SK-N-SH (cell line): ENCODE measurements around the gene B4GALT6. TPM values are rescaled to one million over a fixed set of nuclear protein-coding genes. Genes with fewer than 3 reads are reported as not detected.

Experiments used
- CTCF ChIA-PET: fragments of 300-600, 350-600 bp; formaldehyde crosslinking; extraction: SDS; loops from one replicate; lab custom pipeline; 2021; lab: Yijun Ruan, JAX
- POLR2A ChIA-PET: fragments of 350-600 bp; sonication (Branson Sonifier 250); formaldehyde crosslinking; extraction: SDS; loops from one replicate; lab custom pipeline; 2020; ENCODE audit warnings: antibody characterized with exemption, inconsistent platforms; lab: Yijun Ruan, JAX
- DNase-seq: peaks from one replicate; pipeline ENCODE4 v3.0.0; 2012
- H2AFZ ChIP-seq: fragments of 200-600 bp; sonication (generic); 2 replicates; pipeline ENCODE4 v1.8.1; 2016; ENCODE audit warnings: antibody characterized with exemption, mild to moderate bottlenecking, low read depth
- H3F3A ChIP-seq: fragments of 200-600 bp; sonication (generic); replicated peaks from 2 replicates; pipeline ENCODE3; 2016; ENCODE audit warnings: antibody characterized with exemption, mild to moderate bottlenecking; ENCODE audit not compliant: insufficient read depth
- H3K27ac ChIP-seq, 2 experiments: fragments of 200-500 bp in 1 of 2; fragments of 200-600 bp in 1 of 2; sonication (Bioruptor generic) in 1 of 2; sonication (generic), shearing (Covaris generic) in 1 of 2; 2 replicates each; pipeline versions ENCODE4 v1.5.1 to v1.6.1; 2014 to 2016; ENCODE audit warnings: low read depth in 2 of 2, inconsistent platforms in 1 of 2, low read length in 1 of 2, mild to moderate bottlenecking in 1 of 2, mixed read lengths in 1 of 2
- H3K27me3 ChIP-seq: fragments of 200-600 bp; sonication (generic), shearing (Covaris generic); 2 replicates; pipeline ENCODE4 v1.6.1; 2016; ENCODE audit warnings: mixed run types; ENCODE audit not compliant: insufficient read depth
- H3K36me3 ChIP-seq, 2 experiments: fragments of 200-500 bp in 1 of 2; fragments of 200-600 bp in 1 of 2; sonication (Bioruptor generic) in 1 of 2; sonication (generic) in 1 of 2; replicated peaks in 1 of 2; 2 replicates each; pipeline versions ENCODE3 to v1.5.1; 2014 to 2016; ENCODE audit warnings: low read length in 1 of 2, mild to moderate bottlenecking in 1 of 2; ENCODE audit not compliant: insufficient read depth in 2 of 2, control insufficient read depth in 1 of 2
- H3K4me1 ChIP-seq, 2 experiments: fragments of 200-500 bp in 1 of 2; fragments of 200-600 bp in 1 of 2; sonication (Bioruptor generic) in 1 of 2; sonication (generic), shearing (Covaris generic) in 1 of 2; 2 replicates each; pipeline versions ENCODE4 v1.5.1 to v1.6.1; 2014 to 2016; ENCODE audit warnings: low read depth in 1 of 2, low read length in 1 of 2, mixed run types in 1 of 2; ENCODE audit not compliant: insufficient read depth in 2 of 2, control insufficient read depth in 1 of 2
- H3K4me2 ChIP-seq: fragments of 200-600 bp; sonication (generic), shearing (Covaris generic); 2 replicates; pipeline ENCODE4 v1.6.1; 2017; ENCODE audit warnings: mixed run types
- H3K4me3 ChIP-seq, 2 experiments: fragments of 200-500 bp in 1 of 2; fragments of 200-600 bp in 1 of 2; sonication (Bioruptor generic) in 1 of 2; sonication (generic), shearing (Covaris generic) in 1 of 2; 2 replicates each; pipeline versions ENCODE4 v1.5.1 to v1.8.1; 2014 to 2016; ENCODE audit warnings: low read depth in 2 of 2, inconsistent platforms in 1 of 2, low read length in 1 of 2, mild to moderate bottlenecking in 1 of 2, mixed read lengths in 1 of 2, moderate library complexity in 1 of 2
- H3K79me2 ChIP-seq: fragments of 200-600 bp; sonication (generic); 2 replicates; pipeline ENCODE4 v1.8.1; 2017; ENCODE audit warnings: mild to moderate bottlenecking; ENCODE audit not compliant: insufficient read depth
- H3K9ac ChIP-seq: fragments of 200-600 bp; sonication (generic); 2 replicates; pipeline ENCODE4 v1.6.1; 2017; ENCODE audit warnings: mixed run types
- H3K9me2 ChIP-seq: fragments of 200-600 bp; sonication (generic); 2 replicates; pipeline ENCODE4 v1.6.1; 2017; ENCODE audit warnings: mixed run types
- H3K9me3 ChIP-seq: fragments of 200-600 bp; sonication (generic); 2 replicates; pipeline ENCODE4 v1.6.1; 2017; ENCODE audit warnings: mixed run types, mild to moderate bottlenecking, moderate library complexity
- H4K20me1 ChIP-seq: fragments of 200-600 bp; sonication (generic); 2 replicates; pipeline ENCODE4 v1.6.1; 2017; ENCODE audit warnings: mild to moderate bottlenecking, mixed run types; ENCODE audit not compliant: insufficient read depth
- CHD2 ChIP-seq: fragments of 150-350 bp; IDR thresholded peaks from 2 replicates; pipeline ENCODE4 v1.6.1; 2018; ENCODE audit warnings: low read length; ENCODE audit not compliant: partially characterized antibody
- ELF1 ChIP-seq: IDR thresholded peaks from 2 replicates; pipeline ENCODE4 v1.4.0; 2012
- EZH2phosphoT487 ChIP-seq: fragments of 200-600 bp; sonication (generic); IDR thresholded peaks from 2 replicates; pipeline ENCODE4 v1.6.1; 2017; ENCODE audit warnings: low read depth, mixed run types, mild to moderate bottlenecking, antibody characterized with exemption, moderate library complexity, borderline replicate concordance
- FOSL2 ChIP-seq: IDR thresholded peaks from 2 replicates; pipeline ENCODE4 v1.4.0; 2012; ENCODE audit warnings: low read depth, mild to moderate bottlenecking, moderate library complexity, borderline replicate concordance
- FOXM1 ChIP-seq: IDR thresholded peaks from 2 replicates; pipeline ENCODE4 v1.4.0; 2012; ENCODE audit warnings: low read depth, mild to moderate bottlenecking
- GABPA ChIP-seq: IDR thresholded peaks from 2 replicates; pipeline ENCODE4 v1.4.0; 2012; ENCODE audit warnings: low read depth, mild to moderate bottlenecking
- GATA2 ChIP-seq: sonication (generic); formaldehyde crosslinking; IDR thresholded peaks from 2 replicates; pipeline ENCODE4 v1.5.0; 2020; ENCODE audit warnings: mild to moderate bottlenecking, missing genetic modification reagents
- MXI1 ChIP-seq: IDR thresholded peaks from 2 replicates; pipeline ENCODE4 v1.6.1; 2012; ENCODE audit warnings: mild to moderate bottlenecking, low read depth, low read length, improper control_type of control experiment
- NFIC ChIP-seq: IDR thresholded peaks from 2 replicates; pipeline ENCODE4 v1.4.0; 2012; ENCODE audit warnings: borderline replicate concordance
- RXRA ChIP-seq: IDR thresholded peaks from 2 replicates; pipeline ENCODE4 v1.4.0; 2012; ENCODE audit warnings: low read depth, mild to moderate bottlenecking, borderline replicate concordance
- SIN3A ChIP-seq: IDR thresholded peaks from 2 replicates; pipeline ENCODE4 v1.6.1; 2012; ENCODE audit warnings: low read depth, mild to moderate bottlenecking, low read length, moderate library complexity, borderline replicate concordance
- TEAD4 ChIP-seq: IDR thresholded peaks from 2 replicates; pipeline ENCODE4 v1.4.0; 2012; ENCODE audit warnings: mild to moderate bottlenecking, borderline replicate concordance; ENCODE audit not compliant: insufficient read depth
- WGBS: methylation state at CpG from one replicate; pipeline ENCODE4 v1.1.6; 2017; ENCODE audit warnings: low lambda C conversion rate; 5-methylcytosine and 5-hydroxymethylcytosine counted together
- polyA plus RNA-seq, 3 experiments: library from polyadenylated mRNA; depleted of rRNA; stranded (reverse); fragments of >200 nt; gene quantifications; 2 replicates each; pipeline ENCODE4 v1.2.3, GENCODE V29; 2012
- TF ChIP-seq, protein P1 (sequence below): IDR thresholded peaks from 2 replicates; pipeline ENCODE4 v1.6.1; 2012; ENCODE audit warnings: mild to moderate bottlenecking, low read depth, low read length, moderate library complexity
- TF ChIP-seq, protein P2 (sequence below): IDR thresholded peaks from 2 replicates; pipeline ENCODE4 v1.4.0; 2012; ENCODE audit warnings: low read depth
- TF ChIP-seq, protein P3 (sequence below): fragments of 200-600 bp; sonication (generic); IDR thresholded peaks from 2 replicates; pipeline ENCODE4 v1.6.1; 2017; ENCODE audit warnings: antibody characterized with exemption, mild to moderate bottlenecking, moderate library complexity
- TF ChIP-seq, protein P4 (sequence below): fragments of 150-350 bp; IDR thresholded peaks from 2 replicates; pipeline ENCODE4 v1.6.1; 2016; ENCODE audit warnings: mild to moderate bottlenecking, low read depth, low read length
- TF ChIP-seq, protein P5 (sequence below): fragments of 150-350 bp; IDR thresholded peaks from 2 replicates; pipeline ENCODE4 v1.6.1; 2017; ENCODE audit warnings: antibody characterized with exemption, low read length, low read depth, borderline replicate concordance

Gene B4GALT6
- polyA plus RNA-seq, 1 of the 3 experiments (the other 2 are of a cell fraction) = 3.1 TPM

DNA sequence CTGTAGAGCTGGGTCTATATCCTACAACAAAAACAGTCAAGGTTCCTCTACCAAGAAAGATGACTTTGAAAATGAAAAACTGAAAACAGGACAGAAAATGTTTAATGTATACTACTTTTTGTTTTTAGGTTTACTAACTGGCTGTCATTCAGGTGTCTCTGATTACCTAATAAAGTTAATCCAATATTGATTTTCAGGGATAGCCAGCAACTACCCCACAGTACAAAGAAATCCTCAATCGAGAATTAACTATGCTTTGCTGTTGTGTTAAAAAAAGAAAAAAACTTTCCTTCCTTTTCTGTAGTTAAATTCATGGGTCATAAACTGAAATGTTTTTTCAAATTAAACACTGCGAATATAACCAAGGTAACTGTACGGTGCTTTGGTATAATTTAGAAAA is 46.9 kb downstream of the B4GALT6 start:
- H3K27me3 ChIP-seq = no peaks in the 10 kb centered on the region
- H3K4me2 ChIP-seq = no peak overlapping the region
- no peaks in the 10 kb centered on the region for H3K79me2 ChIP-seq
- no peaks in the 10 kb centered on the region for H3K9me2 ChIP-seq
- DNase-seq = no peak
- no peak overlapping the region for H3K4me3 ChIP-seq
- ChIA-PET POLR2A (no interaction called here), CTCF (no interaction called here)
- H3K4me1 ChIP-seq = no peaks in the 10 kb centered on the region
- no peaks in the 10 kb centered on the region for H4K20me1 ChIP-seq
- TF ChIP-seq TEAD4 (no peak), EZH2phosphoT487 (no peak), MXI1 (no peak), FOXM1 (no peak), NFIC (no peak), SIN3A (no peak)
- H3K27ac ChIP-seq = no peak overlapping the region
- H3K36me3 ChIP-seq = no peaks in the 10 kb centered on the region
- H2AFZ ChIP-seq = no peak overlapping the region
- H3F3A ChIP-seq = no peaks in the 10 kb centered on the region
- no peak overlapping the region for H3K9ac ChIP-seq
- H3K9me3 ChIP-seq = no peaks in the 10 kb centered on the region; the same call in 1 of the 2 replicates
- 95% methylated on average over 3 of the region's 3 CpGs for WGBS

DNA sequence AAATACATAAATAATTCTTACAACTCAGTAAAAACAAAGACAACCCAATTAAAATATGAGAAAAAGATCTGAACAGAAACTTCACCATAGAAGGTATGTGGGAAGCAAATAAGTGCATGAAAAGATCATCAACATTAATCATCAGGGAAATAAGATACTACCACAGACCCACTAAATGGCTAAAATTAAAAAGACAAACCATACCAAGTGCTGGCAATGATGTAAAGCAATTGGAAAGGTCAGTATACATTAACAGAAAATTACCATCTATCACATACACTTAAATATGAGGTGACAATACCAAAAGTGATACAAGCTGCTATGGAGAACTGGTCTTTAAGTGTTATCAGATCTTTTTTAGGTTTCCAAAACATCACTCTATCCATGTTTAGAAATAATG is 48.0 kb downstream of the B4GALT6 start:
- no peaks in the 10 kb centered on the region for H3K4me1 ChIP-seq
- H3K4me2 ChIP-seq = no peak overlapping the region
- H3K79me2 ChIP-seq = no peaks in the 10 kb centered on the region
- POLR2A ChIA-PET = no interaction called here
- H2AFZ ChIP-seq = no peak overlapping the region
- H3K27me3 ChIP-seq = no peaks in the 10 kb centered on the region
- CTCF ChIA-PET = no interaction called here
- H3K9ac ChIP-seq = no peak overlapping the region
- no peaks in the 10 kb centered on the region for H4K20me1 ChIP-seq
- H3K9me2 ChIP-seq = no peaks in the 10 kb centered on the region
- no peak for TF ChIP-seq CHD2
- TF ChIP-seq TEAD4 = no peak
- TF ChIP-seq RXRA = no peak
- TF ChIP-seq, protein P1, sequence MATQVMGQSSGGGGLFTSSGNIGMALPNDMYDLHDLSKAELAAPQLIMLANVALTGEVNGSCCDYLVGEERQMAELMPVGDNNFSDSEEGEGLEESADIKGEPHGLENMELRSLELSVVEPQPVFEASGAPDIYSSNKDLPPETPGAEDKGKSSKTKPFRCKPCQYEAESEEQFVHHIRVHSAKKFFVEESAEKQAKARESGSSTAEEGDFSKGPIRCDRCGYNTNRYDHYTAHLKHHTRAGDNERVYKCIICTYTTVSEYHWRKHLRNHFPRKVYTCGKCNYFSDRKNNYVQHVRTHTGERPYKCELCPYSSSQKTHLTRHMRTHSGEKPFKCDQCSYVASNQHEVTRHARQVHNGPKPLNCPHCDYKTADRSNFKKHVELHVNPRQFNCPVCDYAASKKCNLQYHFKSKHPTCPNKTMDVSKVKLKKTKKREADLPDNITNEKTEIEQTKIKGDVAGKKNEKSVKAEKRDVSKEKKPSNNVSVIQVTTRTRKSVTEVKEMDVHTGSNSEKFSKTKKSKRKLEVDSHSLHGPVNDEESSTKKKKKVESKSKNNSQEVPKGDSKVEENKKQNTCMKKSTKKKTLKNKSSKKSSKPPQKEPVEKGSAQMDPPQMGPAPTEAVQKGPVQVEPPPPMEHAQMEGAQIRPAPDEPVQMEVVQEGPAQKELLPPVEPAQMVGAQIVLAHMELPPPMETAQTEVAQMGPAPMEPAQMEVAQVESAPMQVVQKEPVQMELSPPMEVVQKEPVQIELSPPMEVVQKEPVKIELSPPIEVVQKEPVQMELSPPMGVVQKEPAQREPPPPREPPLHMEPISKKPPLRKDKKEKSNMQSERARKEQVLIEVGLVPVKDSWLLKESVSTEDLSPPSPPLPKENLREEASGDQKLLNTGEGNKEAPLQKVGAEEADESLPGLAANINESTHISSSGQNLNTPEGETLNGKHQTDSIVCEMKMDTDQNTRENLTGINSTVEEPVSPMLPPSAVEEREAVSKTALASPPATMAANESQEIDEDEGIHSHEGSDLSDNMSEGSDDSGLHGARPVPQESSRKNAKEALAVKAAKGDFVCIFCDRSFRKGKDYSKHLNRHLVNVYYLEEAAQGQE = no peak
- TF ChIP-seq, protein P2, sequence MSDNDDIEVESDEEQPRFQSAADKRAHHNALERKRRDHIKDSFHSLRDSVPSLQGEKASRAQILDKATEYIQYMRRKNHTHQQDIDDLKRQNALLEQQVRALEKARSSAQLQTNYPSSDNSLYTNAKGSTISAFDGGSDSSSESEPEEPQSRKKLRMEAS = no peak
- TF ChIP-seq, protein P3, sequence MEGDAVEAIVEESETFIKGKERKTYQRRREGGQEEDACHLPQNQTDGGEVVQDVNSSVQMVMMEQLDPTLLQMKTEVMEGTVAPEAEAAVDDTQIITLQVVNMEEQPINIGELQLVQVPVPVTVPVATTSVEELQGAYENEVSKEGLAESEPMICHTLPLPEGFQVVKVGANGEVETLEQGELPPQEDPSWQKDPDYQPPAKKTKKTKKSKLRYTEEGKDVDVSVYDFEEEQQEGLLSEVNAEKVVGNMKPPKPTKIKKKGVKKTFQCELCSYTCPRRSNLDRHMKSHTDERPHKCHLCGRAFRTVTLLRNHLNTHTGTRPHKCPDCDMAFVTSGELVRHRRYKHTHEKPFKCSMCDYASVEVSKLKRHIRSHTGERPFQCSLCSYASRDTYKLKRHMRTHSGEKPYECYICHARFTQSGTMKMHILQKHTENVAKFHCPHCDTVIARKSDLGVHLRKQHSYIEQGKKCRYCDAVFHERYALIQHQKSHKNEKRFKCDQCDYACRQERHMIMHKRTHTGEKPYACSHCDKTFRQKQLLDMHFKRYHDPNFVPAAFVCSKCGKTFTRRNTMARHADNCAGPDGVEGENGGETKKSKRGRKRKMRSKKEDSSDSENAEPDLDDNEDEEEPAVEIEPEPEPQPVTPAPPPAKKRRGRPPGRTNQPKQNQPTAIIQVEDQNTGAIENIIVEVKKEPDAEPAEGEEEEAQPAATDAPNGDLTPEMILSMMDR = no peak
- TF ChIP-seq FOSL2 = no peak
- no peak for TF ChIP-seq NFIC
- no peak for TF ChIP-seq GABPA
- TF ChIP-seq, protein P4, sequence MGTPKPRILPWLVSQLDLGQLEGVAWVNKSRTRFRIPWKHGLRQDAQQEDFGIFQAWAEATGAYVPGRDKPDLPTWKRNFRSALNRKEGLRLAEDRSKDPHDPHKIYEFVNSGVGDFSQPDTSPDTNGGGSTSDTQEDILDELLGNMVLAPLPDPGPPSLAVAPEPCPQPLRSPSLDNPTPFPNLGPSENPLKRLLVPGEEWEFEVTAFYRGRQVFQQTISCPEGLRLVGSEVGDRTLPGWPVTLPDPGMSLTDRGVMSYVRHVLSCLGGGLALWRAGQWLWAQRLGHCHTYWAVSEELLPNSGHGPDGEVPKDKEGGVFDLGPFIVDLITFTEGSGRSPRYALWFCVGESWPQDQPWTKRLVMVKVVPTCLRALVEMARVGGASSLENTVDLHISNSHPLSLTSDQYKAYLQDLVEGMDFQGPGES = no peak
- TF ChIP-seq GATA2 = no peak
- TF ChIP-seq, protein P5, sequence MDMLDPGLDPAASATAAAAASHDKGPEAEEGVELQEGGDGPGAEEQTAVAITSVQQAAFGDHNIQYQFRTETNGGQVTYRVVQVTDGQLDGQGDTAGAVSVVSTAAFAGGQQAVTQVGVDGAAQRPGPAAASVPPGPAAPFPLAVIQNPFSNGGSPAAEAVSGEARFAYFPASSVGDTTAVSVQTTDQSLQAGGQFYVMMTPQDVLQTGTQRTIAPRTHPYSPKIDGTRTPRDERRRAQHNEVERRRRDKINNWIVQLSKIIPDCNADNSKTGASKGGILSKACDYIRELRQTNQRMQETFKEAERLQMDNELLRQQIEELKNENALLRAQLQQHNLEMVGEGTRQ = no peak
- no peak for TF ChIP-seq ELF1
- no peaks in the 10 kb centered on the region for H3K36me3 ChIP-seq
- no peaks in the 10 kb centered on the region for H3F3A ChIP-seq
- no peak for DNase-seq
- no peak overlapping the region for H3K27ac ChIP-seq
- no peaks in the 10 kb centered on the region; the same call in 1 of the 2 replicates for H3K9me3 ChIP-seq
- no peak overlapping the region for H3K4me3 ChIP-seq
